ENCODE data around the gene ARID3C. TPM values are rescaled to one million over a fixed set of nuclear protein-coding genes. Genes with fewer than 3 reads are reported as not detected.

ARID3C gene
- total and polyA plus RNA-seq, 2 experiments from 2014 or later: 0.11 TPM; not detected in 1

DNA sequence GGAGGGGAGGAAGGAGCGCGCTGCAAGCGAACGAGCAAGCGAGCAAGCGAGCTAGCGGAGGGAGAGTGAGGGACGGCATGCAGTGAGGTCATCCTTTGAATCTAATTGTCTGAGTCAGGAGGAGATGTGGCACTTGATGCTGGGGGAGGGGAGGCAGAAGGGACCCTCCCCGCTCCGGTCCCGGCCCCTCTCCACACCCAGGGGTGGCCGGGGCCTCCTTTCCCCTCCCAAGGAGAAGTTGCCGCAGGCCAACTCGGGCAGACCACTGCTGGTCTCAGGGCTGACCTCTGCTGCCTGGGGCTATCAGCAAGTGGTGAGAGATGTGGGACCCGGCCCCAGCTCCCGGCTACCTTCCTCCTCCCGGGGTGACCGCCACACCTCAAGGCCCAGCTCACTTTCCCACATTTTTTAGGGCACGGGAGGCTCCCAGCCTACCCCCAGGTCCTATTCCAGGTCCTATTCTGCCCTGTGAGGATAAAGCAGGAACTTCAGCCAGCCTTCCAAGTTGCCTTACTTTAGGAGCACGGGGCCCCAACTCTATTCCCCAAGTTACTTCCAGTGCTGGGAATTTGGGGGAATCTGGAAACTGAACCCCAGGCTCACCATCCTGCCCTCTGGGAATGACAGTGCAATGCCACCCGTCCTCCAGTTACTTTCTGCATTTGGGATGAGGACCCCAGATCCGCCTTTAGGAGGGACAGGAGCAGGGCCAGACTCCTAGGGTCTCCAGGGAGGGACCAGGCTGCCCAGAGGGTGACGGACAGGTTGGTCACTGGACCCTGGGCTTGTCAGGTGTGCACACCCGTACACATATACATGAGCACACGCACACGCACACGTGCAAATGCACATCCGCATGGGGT lies 50.4 kb downstream of the ARID3C start:
- no peaks in the 10 kb centered on the region for H3K4me1 ChIP-seq (ENCODE audit: insufficient read depth)
- peak; percentile 77 for DNase-seq

GRCh38 chr9:34577400-34578240 lies 51.2 kb downstream of the ARID3C start:
- H3F3A ChIP-seq (ENCODE audit: insufficient read depth): no peaks in the 10 kb centered on the region
- no peaks in the 10 kb centered on the region for H3K36me3 ChIP-seq (ENCODE audit: low read depth)
- H3K4me1 ChIP-seq (ENCODE audit: insufficient read depth): no peaks in the 10 kb centered on the region
- no peaks in the 10 kb centered on the region for H3K9me3 ChIP-seq (ENCODE audit: low read depth)
- no peaks in the 10 kb centered on the region for H3K9me2 ChIP-seq (ENCODE audit: insufficient read depth)
- H3K79me2 ChIP-seq (ENCODE audit: insufficient read depth): no peaks in the 10 kb centered on the region
- in situ Hi-C loops (cut with MboI): no loop called here
- H3K9ac ChIP-seq: no peak overlapping the region
- H3K27me3 ChIP-seq (replicated peaks; ENCODE audit: insufficient read depth): peaks cover 48% of the 10 kb centered on the region
- H2AFZ ChIP-seq: no peak overlapping the region
- 8 to 49% methylated on average over 3 to 43 of the region's 62 CpGs for WGBS, 2 experiments (ENCODE audit: low coverage in 1 of 2, low lambda C conversion rate in 2 of 2, missing lambda C conversion rate in 2 of 2)
- H3K4me3 ChIP-seq: peak overlapping the region; percentile 56; the same call in 1 of the 2 replicates
- H3K27ac ChIP-seq: no peak overlapping the region
- no peak for TF ChIP-seq EZH2phosphoT487 (IDR thresholded peaks at IDR 0.05; ENCODE audit: insufficient read depth, low read depth)
- peak; percentile 29 for TF ChIP-seq EZH2 (IDR thresholded peaks at IDR 0.05; ENCODE audit: insufficient read depth, poor library complexity, severe bottlenecking)
- no peak for DNase-seq
- H3K4me2 ChIP-seq (ENCODE audit: unreplicated experiment): peak overlapping the region; percentile 48
- no peaks in the 10 kb centered on the region for H4K20me1 ChIP-seq (ENCODE audit: insufficient read depth)

More for the DNA sequence above, 50.4 kb downstream of the ARID3C start:
- no peaks in the 10 kb centered on the region for H3F3A ChIP-seq (ENCODE audit: insufficient read depth)
- peak overlapping the region; percentile 48 for H3K4me2 ChIP-seq (ENCODE audit: unreplicated experiment)
- H3K9me2 ChIP-seq (ENCODE audit: insufficient read depth): no peaks in the 10 kb centered on the region
- in situ Hi-C loops (cut with MboI): no loop called here
- WGBS, 2 experiments (ENCODE audit: low coverage in 1 of 2, low lambda C conversion rate in 2 of 2, missing lambda C conversion rate in 2 of 2): 40 to 61% methylated on average over 17 to 28 of the region's 28 CpGs
- peak overlapping the region; percentile 56; the same call in 1 of the 2 replicates for H3K4me3 ChIP-seq
- H3K9me3 ChIP-seq (ENCODE audit: low read depth): no peaks in the 10 kb centered on the region
- H3K36me3 ChIP-seq (ENCODE audit: low read depth): no peaks in the 10 kb centered on the region
- no peaks in the 10 kb centered on the region for H3K79me2 ChIP-seq (ENCODE audit: insufficient read depth)
- H3K9ac ChIP-seq: no peak overlapping the region
- H2AFZ ChIP-seq: no peak overlapping the region
- no peaks in the 10 kb centered on the region for H4K20me1 ChIP-seq (ENCODE audit: insufficient read depth)
- TF ChIP-seq EZH2phosphoT487 (IDR thresholded peaks at IDR 0.05; ENCODE audit: insufficient read depth, low read depth) (no peak), EZH2 (IDR thresholded peaks at IDR 0.05; ENCODE audit: insufficient read depth, poor library complexity, severe bottlenecking) (peak; percentile 54)
- H3K27me3 ChIP-seq (replicated peaks; ENCODE audit: insufficient read depth): peaks cover 48% of the 10 kb centered on the region
- H3K27ac ChIP-seq: no peak overlapping the region

DNA sequence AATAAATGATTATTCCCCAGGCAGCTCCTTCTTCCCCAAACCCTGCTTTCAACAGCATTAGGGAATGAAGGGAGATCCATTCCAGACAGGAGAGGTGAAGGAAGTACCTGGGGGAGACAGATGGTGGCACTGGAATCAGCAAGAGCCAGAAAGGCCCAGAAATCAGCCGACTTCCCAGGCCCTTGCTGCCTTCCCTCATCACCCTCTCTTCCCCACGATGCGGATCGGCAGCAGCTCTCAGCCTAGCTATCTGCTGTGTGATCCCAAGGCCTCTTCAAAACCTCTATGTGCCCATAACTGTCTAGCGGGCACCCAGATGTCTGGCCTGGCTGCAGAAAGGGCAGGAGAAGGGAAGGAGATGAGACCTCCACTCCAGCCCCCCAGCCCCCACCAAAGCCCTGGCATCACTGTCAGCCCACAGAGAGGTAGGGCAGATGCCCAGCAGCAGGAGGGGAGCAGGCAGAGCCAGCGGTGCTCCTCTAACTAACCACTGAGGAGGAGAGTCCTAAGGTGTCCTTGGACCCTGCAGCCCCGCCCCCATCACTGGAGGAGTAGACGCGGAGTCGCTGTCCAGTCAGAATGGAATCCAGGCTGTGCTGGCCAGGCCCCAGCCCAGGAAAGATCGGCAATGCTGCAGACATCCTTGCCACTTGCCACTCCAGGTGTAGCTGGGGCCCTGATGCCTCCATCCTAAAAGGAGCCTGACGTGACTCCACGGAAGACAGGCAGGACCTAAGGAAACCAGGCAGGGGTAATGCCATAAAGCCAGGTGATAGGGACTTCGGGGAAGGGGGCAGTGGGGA lies 52.1 kb downstream of the ARID3C start:
- WGBS, 2 experiments (ENCODE audit: low coverage in 1 of 2, low lambda C conversion rate in 2 of 2, missing lambda C conversion rate in 2 of 2): 94 to 96% methylated on average over 14 of the region's 14 CpGs
- no peak overlapping the region for H3K27ac ChIP-seq
- no peaks in the 10 kb centered on the region for H3K9me2 ChIP-seq (ENCODE audit: insufficient read depth)
- TF ChIP-seq EZH2 (IDR thresholded peaks at IDR 0.05; ENCODE audit: insufficient read depth, poor library complexity, severe bottlenecking) (no peak), EZH2phosphoT487 (IDR thresholded peaks at IDR 0.05; ENCODE audit: insufficient read depth, low read depth) (no peak)
- no peaks in the 10 kb centered on the region for H3F3A ChIP-seq (ENCODE audit: insufficient read depth)
- peaks cover 46% of the 10 kb centered on the region for H3K27me3 ChIP-seq (replicated peaks; ENCODE audit: insufficient read depth)
- H4K20me1 ChIP-seq (ENCODE audit: insufficient read depth): no peaks in the 10 kb centered on the region
- in situ Hi-C loops (cut with MboI): no loop called here
- no peaks in the 10 kb centered on the region for H3K79me2 ChIP-seq (ENCODE audit: insufficient read depth)
- H2AFZ ChIP-seq: no peak overlapping the region
- no peaks in the 10 kb centered on the region for H3K36me3 ChIP-seq (ENCODE audit: low read depth)
- no peak overlapping the region for H3K4me2 ChIP-seq (ENCODE audit: unreplicated experiment)
- no peaks in the 10 kb centered on the region for H3K4me1 ChIP-seq (ENCODE audit: insufficient read depth)
- no peaks in the 10 kb centered on the region for H3K9me3 ChIP-seq (ENCODE audit: low read depth)
- H3K9ac ChIP-seq: no peak overlapping the region
- no peak for DNase-seq
- no peak overlapping the region for H3K4me3 ChIP-seq
